Stimulated activated CD4-positive, alpha-beta T cell treated with anti-CD3 and anti-CD28 coated beads, TNF-alpha, amount 100 ng/mL, for 24 hours (primary cell): ENCODE results near the gene ERGIC1.

Experiments
- DNase-seq, 3 experiments: peaks; one replicate each; pipeline ENCODE4 v3.0.0-alpha.2; 2020; ENCODE audit warnings: low read depth in 3 of 3

Gene ERGIC1

DNA sequence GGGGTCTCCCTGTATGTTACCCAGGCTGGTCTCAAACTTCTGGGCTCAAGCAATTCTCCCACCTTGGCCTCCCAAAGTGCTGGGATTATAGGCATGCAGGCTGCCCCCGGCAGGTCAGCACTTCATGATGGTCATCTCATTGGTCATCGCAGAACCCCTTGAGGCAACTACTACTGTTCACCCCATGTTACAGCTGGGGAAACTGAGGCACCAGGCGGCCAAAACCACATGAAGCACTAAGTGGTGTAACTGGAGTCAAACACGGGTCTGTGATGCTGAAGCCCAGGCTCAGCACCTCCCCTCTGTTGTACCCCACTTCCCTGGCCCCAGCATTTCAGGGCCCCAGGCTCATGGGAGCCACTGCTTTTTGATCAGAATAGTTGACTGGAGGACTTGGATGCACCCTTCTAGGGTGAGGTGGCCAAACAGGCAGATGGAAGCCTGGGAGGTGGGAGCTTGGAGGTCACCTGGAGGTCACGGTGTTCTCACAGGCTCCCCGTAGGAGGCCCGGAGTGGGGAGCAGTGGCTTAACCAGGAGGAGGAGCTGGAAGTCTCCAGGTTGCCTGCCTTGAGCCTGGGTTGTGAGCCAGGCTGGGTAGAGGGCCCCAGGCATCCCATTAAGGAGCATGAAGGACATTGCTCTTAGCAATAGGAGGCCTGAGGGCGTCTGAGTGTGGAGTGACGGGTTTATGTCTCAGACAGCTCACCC lies 67.9 kb downstream of the ERGIC1 start:
- DNase-seq: no peak

DNA sequence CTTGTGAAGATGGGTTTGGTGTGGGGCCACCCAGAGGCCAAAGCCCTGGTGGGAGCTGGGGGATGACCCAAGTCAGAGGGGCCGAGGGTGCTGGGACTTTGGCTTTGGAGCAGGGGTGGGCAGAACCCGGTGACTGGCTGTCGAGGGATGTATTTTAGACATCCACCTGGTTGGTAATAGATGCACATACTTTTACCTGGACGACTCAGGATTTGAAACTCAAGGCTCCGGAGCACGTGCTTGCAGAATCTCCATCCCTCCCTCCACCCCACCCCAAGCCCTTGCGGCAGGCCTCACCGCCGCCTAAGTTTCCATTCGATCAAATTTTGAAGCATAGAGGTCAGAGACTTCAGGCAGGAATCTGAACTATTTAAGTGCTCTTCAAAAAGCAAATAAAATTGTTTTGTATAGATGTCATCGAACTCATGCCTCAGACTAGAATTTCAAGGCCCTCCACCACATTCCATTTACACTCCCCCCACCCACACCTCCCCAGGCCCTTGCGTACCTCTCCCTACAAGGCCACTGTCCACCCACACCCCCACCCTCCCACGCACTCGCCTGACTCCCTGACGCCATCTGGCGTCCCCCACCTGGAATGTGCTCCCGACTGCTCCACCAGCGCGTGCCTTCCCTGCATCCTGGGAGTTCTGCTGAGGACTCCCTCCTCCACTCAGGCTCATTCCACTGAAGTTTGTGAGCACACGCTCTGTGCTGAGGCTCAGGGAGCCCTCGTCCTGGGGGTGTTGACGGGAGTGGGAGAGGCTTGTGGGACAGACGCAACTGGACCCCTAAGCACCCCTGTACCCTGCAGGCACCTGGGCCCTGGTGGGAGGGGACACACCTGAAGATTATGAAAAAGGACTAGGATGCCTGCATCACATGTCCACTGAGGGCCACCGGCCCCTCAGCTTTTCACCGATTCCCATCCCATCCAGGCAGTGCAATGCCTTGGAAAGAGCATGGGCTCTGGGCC lies 68.7 kb downstream of the ERGIC1 start:
- no peak for DNase-seq

- no peak for DNase-seq
These were observed 69.7 kb downstream of the ERGIC1 start for GRCh38 chr5:172903790-172904189.

GRCh38 chr5:172904312-172904642 lies 70.2 kb downstream of the ERGIC1 start:
- DNase-seq: no peak

DNA sequence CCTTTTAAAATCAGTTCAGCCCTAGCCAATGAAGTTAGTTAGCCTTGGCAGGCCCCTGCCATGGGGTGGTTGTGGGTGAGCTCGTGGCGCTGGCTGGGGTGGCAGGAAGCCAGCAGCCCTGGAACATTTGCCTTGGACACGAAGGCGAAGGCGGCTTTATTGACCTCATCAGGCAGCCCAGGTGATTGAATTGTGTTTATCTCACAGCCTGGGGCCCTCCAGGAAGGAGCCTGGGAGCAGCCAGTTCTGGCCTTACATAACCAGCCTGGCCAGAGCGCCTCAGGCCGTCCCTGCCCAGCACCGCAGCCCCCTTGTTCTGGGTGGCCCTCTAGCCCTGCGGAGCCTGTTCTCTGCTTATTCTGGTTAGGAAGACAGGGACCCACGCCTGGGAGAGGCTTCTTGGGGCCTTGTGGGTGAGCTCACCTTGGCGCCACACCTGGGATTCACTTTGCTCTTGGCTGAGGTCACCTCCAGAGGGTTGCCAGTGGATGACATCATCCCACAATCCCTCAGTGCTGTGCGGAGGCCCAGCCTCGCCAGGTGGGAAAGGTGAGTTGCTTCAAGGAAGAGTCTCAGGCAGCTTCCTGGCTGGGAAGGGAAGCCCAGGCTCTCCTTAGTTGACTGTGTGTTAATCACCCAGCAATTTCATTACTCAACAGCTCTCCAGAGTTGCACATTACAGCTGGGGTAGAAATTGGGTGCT lies 70.7 kb downstream of the ERGIC1 start:
- DNase-seq: no peak

- DNase-seq: no peak
These were observed 71.5 kb downstream of the ERGIC1 start for GRCh38 chr5:172905346-172906140.

GRCh38 chr5:172906436-172906835 lies 72.4 kb downstream of the ERGIC1 start:
- no peak for DNase-seq

GRCh38 chr5:172906888-172907287 lies 72.8 kb downstream of the ERGIC1 start:
- DNase-seq: no peak

DNA sequence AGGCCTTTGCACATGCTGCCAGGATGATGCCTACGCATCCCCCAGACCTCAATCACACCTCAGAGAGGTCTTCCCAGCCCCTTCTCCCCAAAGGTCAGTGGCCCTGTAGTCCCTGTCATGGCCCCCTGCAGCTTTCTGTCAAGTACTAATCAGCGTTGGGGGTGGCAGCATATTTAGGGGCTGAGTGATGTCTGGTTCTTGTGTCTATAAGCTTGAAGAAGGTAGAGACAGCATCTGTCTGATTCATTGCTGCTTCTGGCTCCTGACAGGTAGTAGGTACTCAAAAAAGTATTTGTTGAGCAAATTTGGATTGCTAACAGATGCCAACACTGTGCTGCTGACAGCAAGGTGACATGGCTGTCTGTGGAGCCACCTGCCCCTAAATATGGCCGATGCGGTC lies 73.6 kb downstream of the ERGIC1 start:
- DNase-seq: no peak

- no peak for DNase-seq
These were observed 74.6 kb downstream of the ERGIC1 start for GRCh38 chr5:172908662-172909061.

DNA sequence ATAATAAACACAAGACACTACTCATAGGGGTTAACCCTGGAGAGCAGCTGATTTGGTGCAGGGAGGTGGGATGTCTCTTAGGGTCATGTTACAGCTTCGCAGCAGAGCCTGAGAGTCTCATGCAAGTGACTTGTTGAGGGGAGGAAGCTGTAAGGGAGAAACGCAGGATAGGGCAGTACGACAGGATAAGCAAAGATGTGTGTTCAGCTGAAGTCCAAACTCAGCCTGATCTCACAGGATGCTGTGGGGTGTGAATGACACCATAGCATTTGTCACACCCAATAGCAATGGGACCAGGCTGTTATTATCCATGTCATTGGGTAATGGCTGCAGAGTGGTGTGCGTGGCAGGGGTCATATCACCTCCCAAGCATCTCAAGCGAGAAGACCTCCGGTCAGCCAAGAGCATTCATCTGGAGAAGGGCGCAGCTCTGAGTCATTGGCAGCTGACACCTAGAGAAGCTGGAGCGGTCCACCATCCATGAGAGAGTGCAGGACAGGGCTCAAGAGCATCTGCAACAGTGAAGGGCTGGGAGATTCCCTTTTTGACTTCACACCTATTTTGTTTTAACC lies 76.0 kb downstream of the ERGIC1 start:
- no peak for DNase-seq

GRCh38 chr5:172910828-172911627 lies 77.0 kb downstream of the ERGIC1 start:
- peak in 1 of 3 experiments; percentile 21 for DNase-seq

GRCh38 chr5:172911628-172911880 lies 77.5 kb downstream of the ERGIC1 start:
- DNase-seq: no peak

GRCh38 chr5:172911976-172912375 lies 77.9 kb downstream of the ERGIC1 start:
- DNase-seq: no peak

GRCh38 chr5:172913117-172913850 lies 79.2 kb downstream of the ERGIC1 start:
- DNase-seq: no peak

GRCh38 chr5:172915514-172915913 lies 81.5 kb downstream of the ERGIC1 start:
- no peak for DNase-seq

DNA sequence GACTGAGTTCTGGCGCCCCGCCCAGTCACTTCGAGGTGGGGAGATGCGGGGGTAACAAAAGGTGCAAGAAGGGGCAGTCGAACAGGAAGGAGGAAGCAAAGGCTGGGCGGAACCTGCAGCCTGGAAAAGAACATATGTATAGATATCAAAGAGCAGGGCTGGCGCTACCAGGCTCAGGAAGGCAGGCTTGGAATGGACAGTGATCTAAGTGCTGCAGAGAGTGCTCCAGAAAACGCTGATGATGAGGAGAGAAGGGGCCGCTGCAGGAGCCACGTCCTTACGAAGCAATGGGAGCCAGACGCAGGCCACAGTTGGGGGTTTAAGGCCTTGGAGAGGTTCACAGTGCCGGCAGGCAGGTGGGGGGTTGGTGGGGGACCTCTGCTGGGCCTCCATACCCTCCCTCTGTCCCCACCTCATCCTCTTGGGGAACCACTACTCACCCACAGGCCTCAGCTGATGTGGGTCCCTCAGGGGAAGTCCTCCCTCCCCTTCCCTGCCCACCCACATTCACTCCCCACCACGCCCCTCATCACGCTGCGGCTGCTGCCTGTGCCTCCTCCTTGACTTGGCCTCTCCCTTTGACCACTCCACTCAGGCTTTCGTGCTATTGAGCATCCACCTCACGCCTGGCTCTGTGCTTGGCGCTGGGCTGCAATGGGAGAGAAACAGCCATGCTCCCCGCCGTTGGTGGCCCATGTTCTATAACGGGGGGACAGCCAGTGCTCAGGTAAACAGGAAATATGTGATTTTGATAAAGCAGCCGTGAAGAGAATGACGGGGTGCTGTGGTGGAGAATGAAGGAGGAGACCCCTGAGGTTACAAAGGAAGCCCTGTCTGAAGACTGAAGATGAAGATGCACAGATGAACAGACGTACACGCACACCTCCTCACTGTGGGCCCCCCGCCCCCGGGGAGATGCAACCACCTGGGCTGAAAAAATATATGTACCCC lies 84.6 kb downstream of the ERGIC1 start:
- no peak for DNase-seq

DNA sequence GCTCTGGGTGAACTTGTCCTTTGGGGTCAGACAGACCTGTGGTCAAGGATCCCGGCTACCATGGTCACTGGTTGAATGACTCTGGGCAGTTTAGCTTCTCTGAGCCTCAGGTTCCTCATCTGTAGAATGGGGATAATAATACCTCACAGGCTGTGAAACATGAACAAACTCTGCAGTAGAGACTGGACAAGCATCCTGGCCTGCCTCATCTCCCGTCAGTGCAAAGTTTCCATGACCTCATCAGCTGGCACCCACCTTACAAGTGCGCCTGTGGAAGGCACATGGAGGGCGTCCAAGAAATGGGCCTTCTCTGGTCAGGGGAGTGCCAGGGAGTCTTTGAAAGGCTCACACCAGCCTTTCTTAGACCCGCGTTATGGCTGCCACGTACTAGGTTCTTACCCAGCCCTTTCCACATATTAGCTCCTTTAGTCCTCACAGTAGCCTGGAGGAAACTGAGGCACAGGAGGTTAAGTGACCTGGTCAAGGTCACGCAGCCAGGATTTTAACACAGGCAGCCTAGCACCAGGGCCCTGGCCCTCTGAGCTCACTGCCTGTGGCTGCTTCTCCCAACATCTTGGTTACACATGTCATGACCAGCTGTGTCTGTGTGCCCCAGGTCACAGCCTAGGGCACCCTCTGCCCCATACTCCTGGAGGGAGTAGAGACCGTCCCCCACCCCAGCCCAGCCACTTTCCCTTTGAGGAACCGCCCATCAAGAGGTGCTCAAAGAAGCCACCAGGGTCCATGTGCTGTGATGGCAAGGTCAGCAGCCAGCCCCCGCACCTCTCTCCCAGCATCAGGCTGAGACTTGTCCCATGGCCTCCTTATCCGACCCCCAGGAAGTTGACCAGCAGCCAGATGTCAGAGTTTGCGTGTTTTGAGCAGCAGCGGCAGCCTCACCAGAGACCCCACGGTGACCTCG lies 85.7 kb downstream of the ERGIC1 start:
- no peak for DNase-seq
